Measurements from ENCODE around the gene ATF2.

GRCh38 chr2:175181104-175181876 is 13.3 kb upstream of the ATF2 start, which contains the start of gene ATP5MC3:
- TF ChIP-seq CTCF (conservative IDR thresholded peaks at IDR 0.05 in 1 of 2, IDR thresholded peaks at IDR 0.05 in 1 of 2; ENCODE audit: low read depth in 1 of 2, low read length in 2 of 2) (peak; percentile 20 to 26), EZH2 (IDR thresholded peaks at IDR 0.05; ENCODE audit: low read length, missing control alignments) (no peak)
